NB4 (cell line): Measurements from ENCODE around the gene SAFB.

Experiments used
- DNase-seq: peaks from one replicate; pipeline ENCODE4 v3.0.0; 2010; ENCODE audit warnings: low read depth
- H3K4me3 ChIP-seq: one replicate; pipeline ENCODE4 v1.5.1; 2011; ENCODE audit warnings: mild to moderate bottlenecking, low read depth, low read length, moderate library complexity
- CTCF ChIP-seq: IDR thresholded peaks from one replicate; pipeline ENCODE4 v1.5.1; 2012; ENCODE audit warnings: low read depth, low read length
- MAX ChIP-seq: IDR thresholded peaks from 2 replicates; pipeline ENCODE4 v1.6.1; 2011; ENCODE audit warnings: low read depth, low read length
- MYC ChIP-seq: IDR thresholded peaks from 2 replicates; pipeline ENCODE4 v1.6.1; 2011; ENCODE audit warnings: low read depth, low read length
- POLR2A ChIP-seq: IDR thresholded peaks from 2 replicates; pipeline ENCODE4 v1.6.1; 2011; ENCODE audit warnings: mild to moderate bottlenecking; ENCODE audit not compliant: insufficient read length; ENCODE audit errors: extremely low read depth

Gene SAFB

DNA sequence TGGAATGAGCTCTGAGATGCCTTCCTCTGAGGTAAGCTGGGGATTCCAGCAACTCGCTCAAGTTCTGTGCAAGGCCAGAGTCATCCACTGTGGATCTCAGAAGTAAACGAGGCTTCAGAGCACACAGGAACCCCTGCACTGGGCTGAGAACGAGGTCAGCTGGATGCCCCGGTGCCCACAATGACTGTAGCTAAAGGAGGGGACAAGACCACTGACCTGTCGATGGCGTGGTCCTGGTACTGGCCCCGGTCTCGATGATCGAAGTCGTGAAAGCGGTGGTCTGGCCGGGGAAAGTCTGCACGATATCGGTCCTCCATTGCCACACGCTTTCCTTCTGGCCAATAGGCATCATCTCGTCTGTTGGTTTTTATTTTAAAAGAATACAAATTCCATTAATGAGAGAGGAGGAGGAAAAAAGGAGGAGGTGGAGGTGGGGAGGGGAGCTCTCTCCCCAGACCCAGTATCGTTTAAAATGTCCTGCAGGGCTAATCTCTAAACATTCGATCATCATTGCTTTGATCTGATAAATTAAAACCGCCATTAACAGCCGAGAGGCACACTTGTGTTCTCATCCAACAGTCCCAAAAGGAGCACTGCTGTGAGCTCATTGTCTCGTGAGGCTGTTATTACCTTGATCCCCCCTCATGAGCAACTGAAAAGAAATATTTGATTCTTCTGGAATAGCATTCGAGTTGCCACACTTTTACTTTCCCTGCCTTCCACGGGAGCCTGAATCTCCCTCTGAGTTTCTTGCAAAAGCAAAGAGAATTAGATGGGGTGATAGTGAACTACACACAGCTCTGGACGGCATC is 30.1 kb upstream of the SAFB start:
- TF ChIP-seq MAX (no peak), CTCF (no peak), POLR2A (no peak), MYC (no peak)
- no peak overlapping the region for H3K4me3 ChIP-seq
- no peak for DNase-seq

DNA sequence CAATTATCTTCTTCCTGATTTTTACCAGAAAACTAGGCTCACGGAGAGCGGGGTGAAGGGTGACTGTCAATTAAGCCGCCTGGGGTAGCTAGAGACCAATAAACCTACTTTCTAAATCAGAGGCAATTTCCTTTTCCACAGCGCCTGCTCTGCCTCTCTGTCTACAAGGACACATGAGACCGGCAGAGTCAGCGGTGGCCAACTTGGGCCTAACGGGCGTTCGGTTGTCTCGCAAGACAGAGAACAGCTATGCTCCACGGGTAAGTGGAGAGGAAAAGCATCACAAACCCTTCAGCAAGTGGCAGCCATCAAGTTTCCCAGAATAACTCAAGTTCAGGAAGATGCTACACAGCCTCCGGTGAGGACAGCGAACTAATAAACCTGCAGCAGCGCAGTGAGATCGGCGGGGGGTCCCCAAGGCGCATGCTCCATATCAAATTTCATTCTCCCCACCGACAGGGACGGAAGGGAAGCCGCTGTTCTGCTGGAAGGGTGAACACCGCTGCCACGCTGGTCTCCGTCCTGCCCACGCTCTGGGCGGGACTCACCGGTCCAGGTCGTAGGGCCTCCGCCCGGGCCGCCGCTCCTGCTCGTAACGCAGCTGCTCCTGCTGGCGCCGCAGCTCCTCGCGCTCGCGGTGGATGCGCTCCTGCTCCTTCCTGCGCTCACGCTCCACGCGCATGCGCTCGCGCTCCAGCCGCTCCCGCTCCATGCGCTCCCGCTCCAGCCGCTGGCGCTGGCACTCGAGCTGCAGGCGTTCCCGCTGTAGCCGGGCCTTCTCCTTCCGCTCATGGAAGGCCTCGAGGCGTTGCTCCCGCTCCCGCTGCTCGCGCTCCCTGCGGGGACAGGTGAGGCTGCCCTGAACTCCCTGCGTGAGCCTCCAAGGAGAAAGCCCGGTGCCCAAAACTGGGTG is 29.3 kb upstream of the SAFB start:
- H3K4me3 ChIP-seq: no peak overlapping the region
- no peak for DNase-seq

DNA sequence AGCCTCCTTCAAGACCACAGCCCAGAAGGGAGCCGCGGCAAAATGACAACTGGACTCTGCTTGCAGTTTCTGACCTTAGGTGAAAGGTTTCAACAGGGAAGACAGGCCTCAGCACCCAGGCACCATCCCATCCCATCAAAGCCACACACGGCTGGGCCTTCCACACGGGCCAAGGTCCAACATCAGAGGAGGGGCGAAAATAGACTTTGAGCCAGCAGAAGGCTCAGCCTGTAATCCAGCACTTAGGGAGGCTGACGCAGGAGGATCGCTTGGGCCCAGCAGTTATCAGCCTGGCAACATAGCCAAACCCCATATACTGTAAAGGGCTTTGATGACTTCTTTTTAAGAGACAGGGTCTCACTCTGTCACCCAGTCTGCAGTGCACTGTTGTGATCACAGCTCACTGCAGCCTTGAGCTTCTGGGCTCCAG is 28.3 kb upstream of the SAFB start:
- TF ChIP-seq MAX: no peak
- no peak overlapping the region for H3K4me3 ChIP-seq

More for the DNA sequence above, 29.3 kb upstream of the SAFB start:
- TF ChIP-seq CTCF (no peak), MAX (no peak), MYC (no peak), POLR2A (no peak)

GRCh38 chr19:5595129-5595528 is 27.8 kb upstream of the SAFB start:
- no peak overlapping the region for H3K4me3 ChIP-seq
- DNase-seq: no peak
- TF ChIP-seq MAX (no peak), MYC (no peak), CTCF (no peak), POLR2A (no peak)

More for the DNA sequence above, 28.3 kb upstream of the SAFB start:
- DNase-seq: no peak

DNA sequence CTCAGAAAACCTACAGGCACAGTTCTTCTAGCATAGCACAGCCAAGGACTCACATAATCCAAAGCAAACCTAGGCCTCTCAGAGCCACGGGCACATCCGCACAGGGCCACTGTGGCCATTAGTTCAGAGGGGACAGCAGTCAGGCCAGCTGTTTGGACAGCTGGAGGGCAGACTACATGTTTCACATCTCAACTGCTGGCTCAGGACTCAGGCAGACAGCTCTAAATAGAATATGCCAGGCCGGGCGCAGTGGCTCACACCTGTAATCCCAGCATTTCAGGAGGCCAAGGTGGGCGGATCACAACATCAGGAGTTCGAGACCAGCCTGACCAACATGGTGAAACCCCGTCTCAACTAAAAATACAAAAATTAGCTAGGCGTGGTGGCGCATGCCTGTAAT is 27.1 kb upstream of the SAFB start:
- TF ChIP-seq CTCF: no peak
- TF ChIP-seq POLR2A: no peak
- TF ChIP-seq MYC: no peak
- TF ChIP-seq MAX: no peak
- H3K4me3 ChIP-seq: no peak overlapping the region
- DNase-seq: no peak

DNA sequence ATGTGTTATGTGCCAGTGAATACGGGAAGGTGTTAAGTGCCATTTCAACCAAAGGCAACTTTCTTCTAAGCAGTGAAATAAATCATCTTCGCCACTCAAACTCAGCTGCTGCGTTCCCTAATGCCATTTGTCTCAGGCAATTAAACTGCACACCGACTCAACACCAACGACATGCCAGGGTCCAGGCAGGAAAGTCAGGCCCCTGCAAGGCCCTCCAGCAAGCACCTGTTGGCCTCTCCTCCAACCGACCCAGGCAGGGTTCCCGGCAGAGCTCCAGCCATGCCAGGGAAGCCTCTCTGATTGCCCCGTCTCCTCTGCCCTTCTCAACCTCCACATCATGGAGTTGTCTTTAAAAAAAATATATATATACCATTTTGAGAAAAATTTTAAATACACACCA is 22.1 kb upstream of the SAFB start:
- TF ChIP-seq POLR2A (no peak), MYC (no peak), CTCF (no peak), MAX (no peak)
- no peak for DNase-seq
- H3K4me3 ChIP-seq: no peak overlapping the region
